ENCODE measurements around the gene PRSS56.

PRSS56 gene

DNA sequence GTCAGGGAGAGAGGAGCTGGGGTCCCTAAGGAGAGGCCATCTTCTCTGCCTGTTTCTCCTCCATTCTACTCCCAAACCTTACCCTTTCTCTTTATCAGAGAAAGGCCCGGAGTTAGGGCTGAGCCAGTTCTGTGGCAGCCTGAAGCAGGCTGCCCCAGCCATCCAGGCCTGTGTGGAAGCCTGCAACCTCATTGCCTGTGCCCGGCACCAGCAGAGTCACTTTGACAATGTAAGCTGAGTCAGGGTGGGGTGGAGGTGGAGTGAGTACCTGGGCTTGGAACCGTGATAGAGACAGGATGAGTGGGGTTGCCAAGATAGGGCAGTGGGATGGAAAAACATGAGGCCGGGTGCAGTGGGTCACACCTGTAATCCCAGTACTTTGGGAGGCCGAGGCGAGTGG lies 24.5 kb downstream of the PRSS56 start:
- DNase-seq: no peak
- no peak overlapping the region for H3K9ac ChIP-seq (ENCODE audit: low read length)
- H2AK5ac ChIP-seq (ENCODE audit: low read length): no peak overlapping the region
- H3K79me1 ChIP-seq (ENCODE audit: low read length): no peaks in the 10 kb centered on the region
- H3K79me2 ChIP-seq (ENCODE audit: control insufficient read depth, insufficient read depth, low read length, poor library complexity): no peaks in the 10 kb centered on the region
- no peak overlapping the region for H4K8ac ChIP-seq (ENCODE audit: low read depth, low read length)
- H2AFZ ChIP-seq (ENCODE audit: insufficient read depth, low read length, poor library complexity): no peak overlapping the region
- no peak overlapping the region for H3K23ac ChIP-seq (ENCODE audit: low read length)
- no peaks in the 10 kb centered on the region for H3K36me3 ChIP-seq (ENCODE audit: control insufficient read depth in 1 of 2, insufficient read depth in 2 of 2, low read length in 2 of 2)
- H2BK5ac ChIP-seq (ENCODE audit: low read depth, low read length, poor library complexity): no peak overlapping the region
- H3K4me3 ChIP-seq (ENCODE audit: low read depth, low read length): no peak overlapping the region
- H3K4me2 ChIP-seq (ENCODE audit: low read length): no peak overlapping the region
- no peak overlapping the region for H3K18ac ChIP-seq (ENCODE audit: low read length)
- H4K91ac ChIP-seq (ENCODE audit: low read depth, low read length): no peak overlapping the region
- H3K27ac ChIP-seq (ENCODE audit: low read depth, low read length): no peak overlapping the region
- H3K4me1 ChIP-seq (ENCODE audit: control insufficient read depth in 1 of 2, insufficient read depth in 2 of 2, low read length in 2 of 2): peaks cover 3 to 4% of the 10 kb centered on the region in 2 experiments
- no peak overlapping the region for H3K14ac ChIP-seq (ENCODE audit: low read length)
- H2BK12ac ChIP-seq (ENCODE audit: low read length): no peak overlapping the region
- no peak overlapping the region for H4K12ac ChIP-seq (ENCODE audit: low read depth, low read length)
- H3K27me3 ChIP-seq (ENCODE audit: insufficient read depth, low read length): no peaks in the 10 kb centered on the region
- H3K9me3 ChIP-seq (ENCODE audit: insufficient read depth, low read depth, low read length): peaks cover 3% of the 10 kb centered on the region
- WGBS (ENCODE audit: extremely low coverage, insufficient coverage, insufficient read length): no CpG with 5 or more reads among the region's 6 CpGs
- H2BK120ac ChIP-seq (ENCODE audit: insufficient read depth, low read length, poor library complexity): no peak overlapping the region
- no peak overlapping the region for H3K4ac ChIP-seq (ENCODE audit: low read depth, low read length)

GRCh38 chr2:232545511-232546375 lies 25.6 kb downstream of the PRSS56 start:
- Histone ChIP-seq H3K23ac (ENCODE audit: low read length) (no peak overlapping the region), H3K4me1 (ENCODE audit: control insufficient read depth in 1 of 2, insufficient read depth in 2 of 2, low read length in 2 of 2) (no peaks in the 10 kb centered on the region), H3K79me1 (ENCODE audit: low read length) (peaks cover 6% of the 10 kb centered on the region), H3K36me3 (ENCODE audit: control insufficient read depth in 1 of 2, insufficient read depth in 2 of 2, low read length in 2 of 2) (no peaks in the 10 kb centered on the region), H2BK12ac (ENCODE audit: low read length) (no peak overlapping the region), H3K79me2 (ENCODE audit: control insufficient read depth, insufficient read depth, low read length, poor library complexity) (peaks cover 4% of the 10 kb centered on the region), H4K8ac (ENCODE audit: low read depth, low read length) (no peak overlapping the region), H3K9me3 (ENCODE audit: insufficient read depth, low read depth, low read length) (peaks cover 3% of the 10 kb centered on the region), H3K4me3 (ENCODE audit: low read depth, low read length) (no peak overlapping the region), H2BK120ac (ENCODE audit: insufficient read depth, low read length, poor library complexity) (no peak overlapping the region), H3K14ac (ENCODE audit: low read length) (no peak overlapping the region), H2AFZ (ENCODE audit: insufficient read depth, low read length, poor library complexity) (no peak overlapping the region), H4K12ac (ENCODE audit: low read depth, low read length) (no peak overlapping the region), H3K18ac (ENCODE audit: low read length) (no peak overlapping the region), H3K4ac (ENCODE audit: low read depth, low read length) (no peak overlapping the region), H3K27ac (ENCODE audit: low read depth, low read length) (no peak overlapping the region), H3K9ac (ENCODE audit: low read length) (no peak overlapping the region), H2AK5ac (ENCODE audit: low read length) (no peak overlapping the region), H2BK5ac (ENCODE audit: low read depth, low read length, poor library complexity) (no peak overlapping the region), H3K4me2 (ENCODE audit: low read length) (no peak overlapping the region), H3K27me3 (ENCODE audit: insufficient read depth, low read length) (no peaks in the 10 kb centered on the region), H4K91ac (ENCODE audit: low read depth, low read length) (no peak overlapping the region)
- WGBS (ENCODE audit: extremely low coverage, insufficient coverage, insufficient read length): no CpG with 5 or more reads among the region's 17 CpGs
- no peak for DNase-seq

DNA sequence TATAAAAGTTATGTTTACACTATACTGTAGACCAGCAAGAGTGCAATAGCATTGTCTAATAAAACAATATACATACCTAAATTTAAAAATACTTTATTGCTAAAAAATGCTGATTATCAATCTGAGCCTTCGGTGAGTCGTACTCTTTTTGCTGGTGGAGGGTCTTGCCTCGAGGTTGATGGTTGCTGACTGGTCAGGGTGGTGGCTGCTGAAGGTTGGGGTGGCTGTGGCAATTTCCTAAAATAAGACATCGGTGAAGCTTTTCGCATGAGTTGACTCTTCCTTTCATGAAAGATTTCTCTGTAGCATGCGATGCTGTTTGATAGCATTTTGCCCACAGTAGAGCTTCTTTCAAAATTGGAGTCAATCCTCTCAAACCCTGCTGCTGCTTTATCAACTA lies 27.8 kb downstream of the PRSS56 start:
- H3K4me1 ChIP-seq (ENCODE audit: control insufficient read depth in 1 of 2, insufficient read depth in 2 of 2, low read length in 2 of 2): peaks cover 0 to 4% of the 10 kb centered on the region in 2 experiments
- no peak overlapping the region for H3K14ac ChIP-seq (ENCODE audit: low read length)
- no peak overlapping the region for H3K23ac ChIP-seq (ENCODE audit: low read length)
- no peak for DNase-seq
- peaks cover 11% of the 10 kb centered on the region for H3K79me1 ChIP-seq (ENCODE audit: low read length)
- peaks cover 11% of the 10 kb centered on the region for H3K79me2 ChIP-seq (ENCODE audit: control insufficient read depth, insufficient read depth, low read length, poor library complexity)
- H3K18ac ChIP-seq (ENCODE audit: low read length): no peak overlapping the region
- H3K9ac ChIP-seq (ENCODE audit: low read length): no peak overlapping the region
- H2BK5ac ChIP-seq (ENCODE audit: low read depth, low read length, poor library complexity): no peak overlapping the region
- H3K27ac ChIP-seq (ENCODE audit: low read depth, low read length): no peak overlapping the region
- no peak overlapping the region for H3K4me2 ChIP-seq (ENCODE audit: low read length)
- no peak overlapping the region for H4K91ac ChIP-seq (ENCODE audit: low read depth, low read length)
- no peak overlapping the region for H3K4me3 ChIP-seq (ENCODE audit: low read depth, low read length)
- no peaks in the 10 kb centered on the region for H3K27me3 ChIP-seq (ENCODE audit: insufficient read depth, low read length)
- peaks cover 3% of the 10 kb centered on the region in 2 experiments for H3K36me3 ChIP-seq (ENCODE audit: control insufficient read depth in 1 of 2, insufficient read depth in 2 of 2, low read length in 2 of 2)
- no peak overlapping the region for H3K4ac ChIP-seq (ENCODE audit: low read depth, low read length)
- H4K8ac ChIP-seq (ENCODE audit: low read depth, low read length): no peak overlapping the region
- H2BK120ac ChIP-seq (ENCODE audit: insufficient read depth, low read length, poor library complexity): no peak overlapping the region
- no peak overlapping the region for H2AK5ac ChIP-seq (ENCODE audit: low read length)
- H3K9me3 ChIP-seq (ENCODE audit: insufficient read depth, low read depth, low read length): peaks cover 3% of the 10 kb centered on the region
- no peak overlapping the region for H2AFZ ChIP-seq (ENCODE audit: insufficient read depth, low read length, poor library complexity)
- no peak overlapping the region for H2BK12ac ChIP-seq (ENCODE audit: low read length)
- H4K12ac ChIP-seq (ENCODE audit: low read depth, low read length): no peak overlapping the region
- WGBS (ENCODE audit: extremely low coverage, insufficient coverage, insufficient read length): no CpG with 5 or more reads among the region's 6 CpGs

GRCh38 chr2:232549655-232550353 lies 29.6 kb downstream of the PRSS56 start:
- peaks cover 11% of the 10 kb centered on the region for H3K79me2 ChIP-seq (ENCODE audit: control insufficient read depth, insufficient read depth, low read length, poor library complexity)

More at GRCh38 chr2:232549655-232550353, 29.6 kb downstream of the PRSS56 start:
- no peak overlapping the region for H3K23ac ChIP-seq (ENCODE audit: low read length)
- H3K9me3 ChIP-seq (ENCODE audit: insufficient read depth, low read depth, low read length): no peaks in the 10 kb centered on the region
- peak overlapping the region; percentile 84 for H3K4me2 ChIP-seq (ENCODE audit: low read length)
- H4K12ac ChIP-seq (ENCODE audit: low read depth, low read length): peak overlapping the region; percentile 75
- peak overlapping the region; percentile 97 for H3K27ac ChIP-seq (ENCODE audit: low read depth, low read length)
- peaks cover 3 to 7% of the 10 kb centered on the region in 2 experiments for H3K36me3 ChIP-seq (ENCODE audit: control insufficient read depth in 1 of 2, insufficient read depth in 2 of 2, low read length in 2 of 2)
- H2BK5ac ChIP-seq (ENCODE audit: low read depth, low read length, poor library complexity): peak overlapping the region; percentile 23
- H4K8ac ChIP-seq (ENCODE audit: low read depth, low read length): peak overlapping the region; percentile 85
- H3K14ac ChIP-seq (ENCODE audit: low read length): peak overlapping the region; percentile 69
- H3K9ac ChIP-seq (ENCODE audit: low read length): peak overlapping the region; percentile 96
- peak overlapping the region; percentile 88 for H3K4me3 ChIP-seq (ENCODE audit: low read depth, low read length)
- peak overlapping the region; percentile 35 for H3K4ac ChIP-seq (ENCODE audit: low read depth, low read length)
- H2AFZ ChIP-seq (ENCODE audit: insufficient read depth, low read length, poor library complexity): peak overlapping the region; percentile 41
- H3K27me3 ChIP-seq (ENCODE audit: insufficient read depth, low read length): no peaks in the 10 kb centered on the region
- H2BK120ac ChIP-seq (ENCODE audit: insufficient read depth, low read length, poor library complexity): peak overlapping the region; percentile 33
- peaks cover 0 to 4% of the 10 kb centered on the region in 2 experiments for H3K4me1 ChIP-seq (ENCODE audit: control insufficient read depth in 1 of 2, insufficient read depth in 2 of 2, low read length in 2 of 2)
- no peak overlapping the region for H2AK5ac ChIP-seq (ENCODE audit: low read length)
- no peak overlapping the region for H2BK12ac ChIP-seq (ENCODE audit: low read length)
- H3K79me1 ChIP-seq (ENCODE audit: low read length): peaks cover 11% of the 10 kb centered on the region
- WGBS (ENCODE audit: extremely low coverage, insufficient coverage, insufficient read length): no CpG with 5 or more reads among the region's 21 CpGs
- H4K91ac ChIP-seq (ENCODE audit: low read depth, low read length): peak overlapping the region; percentile 56
- no peak for DNase-seq
- peak overlapping the region; percentile 73 for H3K18ac ChIP-seq (ENCODE audit: low read length)
